T-helper 2 cell treated with Interferon-gamma antibody and Interleukin-4, amounts not matched to agents 5 μg/mL and 100 μg/mL, for 36 hours (primary cell): ENCODE data around the gene PAK4.

ENCODE experiments used
- DNase-seq: peaks from one replicate; pipeline ENCODE4 v3.0.0; 2021; ENCODE audit warnings: low spot score
- H3K27ac Mint-ChIP-seq: one replicate; pipeline ENCODE4 v1.8.0; 2021; ENCODE audit warnings: mild to moderate bottlenecking, mixed read lengths
- H3K27me3 Mint-ChIP-seq: one replicate; pipeline ENCODE4 v1.8.0; 2021; ENCODE audit warnings: low read depth, mixed read lengths
- H3K36me3 Mint-ChIP-seq: one replicate; pipeline ENCODE4 v1.8.0; 2021; ENCODE audit warnings: low read depth, mixed read lengths
- H3K4me1 Mint-ChIP-seq: one replicate; pipeline ENCODE4 v1.8.0; 2021; ENCODE audit warnings: low read depth, mixed read lengths
- H3K4me3 Mint-ChIP-seq: one replicate; pipeline ENCODE4 v1.8.0; 2022; ENCODE audit warnings: mild to moderate bottlenecking, moderate library complexity, mixed read lengths
- H3K9me3 Mint-ChIP-seq: one replicate; pipeline ENCODE4 v1.8.0; 2021; ENCODE audit warnings: mixed read lengths

The PAK4 gene

GRCh38 chr19:39193803-39194202 lies 68.2 kb downstream of the PAK4 start:
- H3K27ac Mint-ChIP-seq = no peak overlapping the region
- no peaks in the 10 kb centered on the region for H3K36me3 Mint-ChIP-seq
- no peaks in the 10 kb centered on the region for H3K9me3 Mint-ChIP-seq
- peaks cover 7% of the 10 kb centered on the region for H3K4me1 Mint-ChIP-seq
- H3K4me3 Mint-ChIP-seq = no peak overlapping the region
- DNase-seq = no peak
- peaks cover 46% of the 10 kb centered on the region for H3K27me3 Mint-ChIP-seq

- no peak for DNase-seq
- H3K27ac Mint-ChIP-seq = no peak overlapping the region
- H3K27me3 Mint-ChIP-seq = peaks cover 48% of the 10 kb centered on the region
- no peaks in the 10 kb centered on the region for H3K36me3 Mint-ChIP-seq
- H3K4me3 Mint-ChIP-seq = no peak overlapping the region
- H3K4me1 Mint-ChIP-seq = peaks cover 7% of the 10 kb centered on the region
- no peaks in the 10 kb centered on the region for H3K9me3 Mint-ChIP-seq
Measured at GRCh38 chr19:39194832-39195542, 69.4 kb downstream of the PAK4 start.

- H3K27ac Mint-ChIP-seq = no peak overlapping the region
- H3K9me3 Mint-ChIP-seq = no peaks in the 10 kb centered on the region
- no peaks in the 10 kb centered on the region for H3K36me3 Mint-ChIP-seq
- no peak overlapping the region for H3K4me3 Mint-ChIP-seq
- DNase-seq = no peak
- peaks cover 51% of the 10 kb centered on the region for H3K27me3 Mint-ChIP-seq
- H3K4me1 Mint-ChIP-seq = peaks cover 7% of the 10 kb centered on the region
Measured at GRCh38 chr19:39195755-39196154, 70.2 kb downstream of the PAK4 start.

- Mint-ChIP-seq H3K36me3 (no peaks in the 10 kb centered on the region), H3K9me3 (no peaks in the 10 kb centered on the region), H3K4me3 (no peak overlapping the region), H3K27ac (no peak overlapping the region), H3K27me3 (peaks cover 56% of the 10 kb centered on the region), H3K4me1 (peaks cover 7% of the 10 kb centered on the region)
- DNase-seq = no peak
Measured at GRCh38 chr19:39196320-39196719, 70.7 kb downstream of the PAK4 start.

- H3K4me3 Mint-ChIP-seq = peak within 1 kb of the TSS; percentile 8
- H3K4me1 Mint-ChIP-seq = peaks cover 7% of the 10 kb centered on the region
- peaks cover 60% of the 10 kb centered on the region for H3K27me3 Mint-ChIP-seq
- no peak for DNase-seq
- H3K36me3 Mint-ChIP-seq = no peaks in the 10 kb centered on the region
- no peaks in the 10 kb centered on the region for H3K9me3 Mint-ChIP-seq
- no peak within 1 kb of the TSS for H3K27ac Mint-ChIP-seq
Measured at GRCh38 chr19:39196860-39197562, 71.4 kb downstream of the PAK4 start, which contains the start of gene NCCRP1. Gene NCCRP1 (plus strand): TSS chr19:39196964. CDS start chr19:39196983, 19 bp downstream.

GRCh38 chr19:39197808-39198207 lies 72.2 kb downstream of the PAK4 start:
- no peak overlapping the region for H3K4me3 Mint-ChIP-seq
- H3K27me3 Mint-ChIP-seq = peaks cover 64% of the 10 kb centered on the region
- peaks cover 7% of the 10 kb centered on the region for H3K4me1 Mint-ChIP-seq
- no peaks in the 10 kb centered on the region for H3K9me3 Mint-ChIP-seq
- no peak overlapping the region for H3K27ac Mint-ChIP-seq
- no peaks in the 10 kb centered on the region for H3K36me3 Mint-ChIP-seq
- DNase-seq = no peak

GRCh38 chr19:39199025-39199424 lies 73.4 kb downstream of the PAK4 start:
- Mint-ChIP-seq H3K4me1 (peaks cover 7% of the 10 kb centered on the region), H3K27me3 (peaks cover 70% of the 10 kb centered on the region), H3K36me3 (no peaks in the 10 kb centered on the region), H3K4me3 (no peak overlapping the region), H3K9me3 (no peaks in the 10 kb centered on the region), H3K27ac (no peak overlapping the region)
- DNase-seq = no peak

- H3K4me1 Mint-ChIP-seq = peaks cover 7% of the 10 kb centered on the region
- H3K27ac Mint-ChIP-seq = no peak overlapping the region
- no peaks in the 10 kb centered on the region for H3K36me3 Mint-ChIP-seq
- no peak for DNase-seq
- H3K27me3 Mint-ChIP-seq = peaks cover 70% of the 10 kb centered on the region
- no peak overlapping the region for H3K4me3 Mint-ChIP-seq
- H3K9me3 Mint-ChIP-seq = no peaks in the 10 kb centered on the region
Measured at GRCh38 chr19:39200066-39200802, 74.6 kb downstream of the PAK4 start.

- H3K4me1 Mint-ChIP-seq = peaks cover 3% of the 10 kb centered on the region
- no peaks in the 10 kb centered on the region for H3K9me3 Mint-ChIP-seq
- H3K27ac Mint-ChIP-seq = no peak overlapping the region
- DNase-seq = no peak
- H3K36me3 Mint-ChIP-seq = no peaks in the 10 kb centered on the region
- peaks cover 69% of the 10 kb centered on the region for H3K27me3 Mint-ChIP-seq
- H3K4me3 Mint-ChIP-seq = no peak overlapping the region
Measured at GRCh38 chr19:39200803-39201115, 75.2 kb downstream of the PAK4 start.

GRCh38 chr19:39202998-39203355 lies 77.4 kb downstream of the PAK4 start:
- H3K36me3 Mint-ChIP-seq = no peaks in the 10 kb centered on the region
- H3K27ac Mint-ChIP-seq = no peak overlapping the region
- no peak overlapping the region for H3K4me3 Mint-ChIP-seq
- no peak for DNase-seq
- H3K9me3 Mint-ChIP-seq = no peaks in the 10 kb centered on the region
- peaks cover 56% of the 10 kb centered on the region for H3K27me3 Mint-ChIP-seq
- no peaks in the 10 kb centered on the region for H3K4me1 Mint-ChIP-seq

- no peaks in the 10 kb centered on the region for H3K36me3 Mint-ChIP-seq
- no peaks in the 10 kb centered on the region for H3K9me3 Mint-ChIP-seq
- no peak for DNase-seq
- no peaks in the 10 kb centered on the region for H3K4me1 Mint-ChIP-seq
- peaks cover 50% of the 10 kb centered on the region for H3K27me3 Mint-ChIP-seq
- no peak within 1 kb of the TSS for H3K4me3 Mint-ChIP-seq
- H3K27ac Mint-ChIP-seq = no peak within 1 kb of the TSS
Measured at GRCh38 chr19:39203372-39204341, 78.1 kb downstream of the PAK4 start, which contains the start of gene SYCN. Gene SYCN (minus strand): TSS chr19:39204263. CDS start chr19:39204254, 9 bp downstream.

- Mint-ChIP-seq H3K4me1 (no peaks in the 10 kb centered on the region), H3K9me3 (no peaks in the 10 kb centered on the region), H3K27me3 (peaks cover 44% of the 10 kb centered on the region), H3K4me3 (no peak overlapping the region), H3K27ac (no peak overlapping the region), H3K36me3 (no peaks in the 10 kb centered on the region)
- no peak for DNase-seq
Measured at GRCh38 chr19:39205449-39205764, 79.8 kb downstream of the PAK4 start.

- H3K4me3 Mint-ChIP-seq = no peak overlapping the region
- no peaks in the 10 kb centered on the region for H3K36me3 Mint-ChIP-seq
- H3K27ac Mint-ChIP-seq = no peak overlapping the region
- H3K27me3 Mint-ChIP-seq = peaks cover 37% of the 10 kb centered on the region
- no peak for DNase-seq
- H3K9me3 Mint-ChIP-seq = no peaks in the 10 kb centered on the region
- H3K4me1 Mint-ChIP-seq = no peaks in the 10 kb centered on the region
Measured at GRCh38 chr19:39206122-39206521, 80.5 kb downstream of the PAK4 start.
